ENCODE data around the gene RELL2.
A peak's percentile ranks its signal among the peaks of the same experiment; 100 is the strongest.

RELL2 gene

DNA sequence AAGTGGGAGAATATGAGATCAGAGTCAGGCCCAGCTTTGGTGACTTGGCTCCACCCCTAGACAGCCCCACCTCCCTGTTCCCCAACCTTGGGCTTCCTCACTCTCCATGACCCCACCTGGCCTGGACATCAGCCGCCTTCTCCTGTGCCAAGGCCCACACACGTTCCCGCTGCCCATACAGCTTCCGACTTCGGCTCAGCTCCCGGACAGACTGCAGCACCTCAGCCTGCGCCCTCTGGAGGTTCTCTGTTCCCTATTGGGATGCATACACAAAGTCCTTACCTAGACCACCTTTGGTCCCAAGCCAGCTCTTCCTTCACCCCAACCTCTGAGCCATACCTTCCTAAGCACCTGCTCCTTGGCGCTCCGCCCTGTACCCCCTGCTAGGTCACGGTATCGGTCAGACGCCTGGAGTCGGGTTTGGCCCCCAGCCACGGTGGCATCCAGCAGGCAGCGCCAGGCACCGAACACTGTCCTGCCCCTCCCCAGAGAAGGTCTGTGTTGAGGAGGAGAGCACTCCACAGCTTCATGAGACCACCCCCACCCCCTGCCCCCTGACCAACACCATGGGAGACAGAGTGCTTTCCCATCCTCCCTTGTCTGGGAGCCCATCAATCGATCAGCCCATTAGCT, 12.4 kb downstream of the RELL2 start:
- DNase-seq (ENCODE audit: low read depth in 1 of 2, low spot score in 1 of 2) = no peak

DNA sequence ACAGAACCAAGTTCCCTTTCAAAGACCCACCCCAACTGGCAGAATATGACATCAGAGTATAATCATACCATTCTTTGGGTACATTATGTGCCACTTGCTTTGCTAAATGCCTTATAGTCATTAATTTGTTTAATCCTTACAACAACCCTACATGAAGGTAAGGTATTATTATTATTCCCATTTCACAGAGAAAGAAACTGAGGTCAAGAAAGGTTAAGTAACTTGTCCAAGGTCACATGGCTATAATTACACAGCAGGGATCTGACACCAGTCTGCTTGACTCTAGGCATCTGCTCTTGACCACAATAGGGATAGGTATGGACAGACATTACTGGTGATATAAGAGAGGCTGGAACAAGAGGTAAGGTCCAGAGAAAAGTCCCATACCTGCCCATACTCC, 13.2 kb downstream of the RELL2 start:
- no peak for DNase-seq (ENCODE audit: low read depth in 1 of 2, low spot score in 1 of 2)

DNA sequence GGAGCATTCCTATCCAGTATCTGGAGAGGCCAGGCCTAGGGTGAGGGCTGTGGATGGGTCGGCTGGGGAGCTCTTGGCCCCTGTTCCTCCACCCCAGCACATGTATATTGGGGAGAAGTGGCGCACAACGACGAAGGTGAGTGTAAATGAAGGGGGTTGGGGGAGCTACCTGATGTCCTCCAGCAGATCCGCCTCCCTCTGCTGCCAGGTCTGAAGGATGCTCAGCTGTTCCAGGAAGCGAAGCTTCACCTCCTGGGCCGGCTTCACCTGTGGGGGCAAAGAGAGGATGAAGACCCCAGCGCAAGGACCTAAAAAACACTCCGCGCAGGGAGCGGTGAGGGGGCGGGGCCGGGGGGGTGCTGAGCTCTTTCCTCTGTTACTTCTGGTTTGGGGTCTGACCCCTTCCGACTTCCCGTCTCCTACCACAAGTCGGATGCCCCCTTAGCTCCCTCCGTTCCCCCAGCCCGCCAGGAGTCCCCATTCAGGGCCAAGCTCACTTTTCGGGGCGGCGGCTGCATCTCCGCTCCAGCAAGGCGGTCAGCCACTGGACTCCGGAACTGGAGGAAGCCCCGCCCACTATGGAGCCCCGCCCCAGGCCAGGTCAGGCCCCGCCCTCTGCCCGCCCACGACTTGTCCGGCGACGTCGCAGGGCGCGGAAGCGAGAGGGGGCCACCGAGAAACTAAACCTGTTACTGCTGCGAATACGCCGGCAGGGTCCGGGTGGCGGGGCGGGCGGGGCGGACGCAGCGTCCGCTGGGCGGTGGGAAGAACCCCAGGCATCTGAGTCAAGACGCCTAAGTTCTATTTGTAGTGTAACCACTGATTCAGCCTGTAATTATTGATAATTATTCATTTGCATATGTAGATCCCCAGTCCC, 14.3 kb downstream of the RELL2 start, which contains the start of gene FCHSD1:
TSS of gene FCHSD1 (minus strand) at position 568 of the 877 bp plus-strand sequence. CDS start at position 518, 50 bp downstream.
- DNase-seq (ENCODE audit: low read depth in 1 of 2, low spot score in 1 of 2) = peak; percentile 65 to 73

DNA sequence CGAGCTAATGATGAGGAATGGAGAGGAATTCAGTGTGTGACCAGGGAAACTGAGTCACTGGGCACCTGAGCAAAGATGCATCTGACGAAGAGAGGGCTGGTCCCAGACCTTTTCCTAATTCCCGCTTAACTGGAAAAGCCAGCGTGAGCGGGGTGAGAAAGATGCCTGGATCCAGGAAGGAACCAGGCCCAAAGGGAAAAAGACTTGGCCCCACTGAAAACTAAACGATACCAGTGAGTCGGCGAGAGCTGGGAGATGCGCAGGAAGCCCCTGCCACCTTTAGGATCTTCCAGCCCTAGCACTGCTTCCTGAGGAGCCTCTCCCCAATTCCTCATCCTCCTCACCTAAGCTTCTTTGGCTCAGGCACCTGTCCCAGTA, 14.9 kb downstream of the RELL2 start:
- DNase-seq (ENCODE audit: low read depth in 1 of 2, low spot score in 1 of 2) = no peak

DNA sequence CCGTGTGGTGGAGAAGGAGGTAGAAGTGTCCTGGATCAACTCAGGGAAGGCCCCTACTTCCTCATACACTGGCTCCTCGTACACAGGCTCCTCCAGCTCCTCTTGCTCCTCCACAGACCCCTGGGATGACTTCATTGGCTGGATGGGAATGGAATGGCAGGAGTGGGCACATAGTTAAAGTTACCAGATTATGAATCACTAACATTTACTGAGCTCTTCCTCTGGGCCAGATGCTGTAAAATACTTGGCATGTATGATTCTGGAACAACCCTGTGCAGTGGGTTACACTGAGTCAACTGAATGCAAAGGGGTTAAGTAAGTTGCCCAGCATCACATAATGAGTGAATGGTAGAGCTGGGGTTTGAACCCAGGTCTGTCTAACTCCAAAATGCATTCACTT, 17.5 kb downstream of the RELL2 start:
- DNase-seq (ENCODE audit: low read depth in 1 of 2, low spot score in 1 of 2) = no peak

DNA sequence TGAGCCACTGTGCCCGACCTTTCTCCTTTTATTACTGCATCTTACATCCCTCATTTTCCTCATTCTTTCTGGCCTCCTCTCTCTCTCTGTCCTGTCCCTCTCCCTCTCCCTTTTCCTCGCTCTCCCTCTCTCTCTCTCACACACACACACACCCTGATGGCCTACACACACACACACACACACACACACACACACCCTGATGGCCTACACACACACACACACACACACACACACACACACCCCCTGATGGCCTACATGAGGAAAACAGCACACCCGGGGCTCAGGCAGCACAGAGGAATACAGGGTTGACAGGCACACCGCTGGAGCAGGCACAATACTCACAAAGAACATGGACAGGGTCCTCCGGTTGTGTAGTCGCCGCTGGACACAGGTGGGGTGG, 18.2 kb downstream of the RELL2 start:
- DNase-seq (ENCODE audit: low read depth in 1 of 2, low spot score in 1 of 2) = no peak

DNA sequence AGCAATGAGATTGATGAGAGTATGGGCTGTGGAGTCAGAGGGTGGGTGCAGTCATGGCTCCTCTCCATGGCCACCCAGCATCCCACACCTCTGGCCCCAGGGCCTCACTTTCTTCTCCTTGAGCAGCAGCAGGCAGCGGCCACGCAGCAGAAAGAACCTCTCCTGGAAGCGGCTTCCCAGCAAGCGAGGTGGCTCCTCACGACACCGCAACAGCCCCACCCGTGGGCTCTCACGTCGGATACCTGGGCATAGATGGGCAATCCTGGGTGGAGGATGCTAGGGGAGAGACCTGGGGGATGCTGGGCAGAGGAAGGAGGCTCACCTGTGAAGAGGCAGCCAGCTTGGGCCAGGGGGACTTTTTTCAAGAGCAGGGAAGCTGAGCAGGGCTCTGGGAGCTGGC, 19.6 kb downstream of the RELL2 start:
- no peak for DNase-seq (ENCODE audit: low read depth in 1 of 2, low spot score in 1 of 2)

DNA sequence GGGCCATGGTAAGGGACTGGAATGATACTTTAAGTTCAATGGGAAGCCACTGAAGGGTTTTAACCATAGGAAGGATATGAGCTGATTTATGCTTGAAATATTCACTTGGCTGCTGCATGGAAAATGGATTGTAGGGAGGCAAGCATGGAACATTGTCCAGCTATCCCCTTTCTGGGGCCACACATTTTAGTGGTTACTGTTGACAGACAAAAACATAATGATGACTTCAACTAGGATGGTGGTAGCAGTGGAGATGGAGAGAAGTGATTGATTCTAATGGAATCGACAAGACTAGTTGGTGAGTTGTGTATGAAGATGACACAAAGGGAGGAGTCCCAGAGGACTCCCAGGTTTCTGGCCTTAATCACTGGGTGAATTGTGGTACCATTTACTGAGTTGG, 20.6 kb downstream of the RELL2 start:
- DNase-seq (ENCODE audit: low read depth in 1 of 2, low spot score in 1 of 2) = no peak

DNA sequence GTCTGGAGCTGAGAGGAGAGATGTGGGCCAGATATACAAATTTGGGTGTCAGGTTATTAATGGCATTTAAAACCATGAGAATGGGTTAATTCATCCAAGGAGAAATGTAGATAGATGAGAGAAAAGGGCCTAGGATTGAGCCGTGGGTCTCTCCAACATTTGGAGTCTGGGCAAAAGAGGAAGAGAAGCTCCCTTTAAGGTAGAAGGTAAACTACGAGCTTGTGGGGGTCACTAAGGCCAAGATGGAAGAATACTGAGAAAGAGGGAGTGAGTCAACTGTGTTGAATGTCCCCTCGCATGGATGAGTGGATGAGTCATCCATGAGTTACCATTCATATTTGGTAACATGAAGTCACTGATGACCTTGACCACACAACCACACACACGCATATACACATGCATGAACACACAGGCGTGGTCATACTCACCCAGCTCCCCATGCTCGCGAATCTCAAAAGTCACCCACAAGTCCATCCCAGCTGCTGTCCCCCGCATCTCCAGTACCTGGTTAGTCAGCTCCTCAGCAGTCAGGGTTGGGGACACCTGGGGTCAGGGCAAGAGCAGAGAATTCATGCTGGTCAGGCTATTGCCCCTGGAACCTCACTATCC, 21.2 kb downstream of the RELL2 start:
- DNase-seq (ENCODE audit: low read depth in 1 of 2, low spot score in 1 of 2) = no peak

DNA sequence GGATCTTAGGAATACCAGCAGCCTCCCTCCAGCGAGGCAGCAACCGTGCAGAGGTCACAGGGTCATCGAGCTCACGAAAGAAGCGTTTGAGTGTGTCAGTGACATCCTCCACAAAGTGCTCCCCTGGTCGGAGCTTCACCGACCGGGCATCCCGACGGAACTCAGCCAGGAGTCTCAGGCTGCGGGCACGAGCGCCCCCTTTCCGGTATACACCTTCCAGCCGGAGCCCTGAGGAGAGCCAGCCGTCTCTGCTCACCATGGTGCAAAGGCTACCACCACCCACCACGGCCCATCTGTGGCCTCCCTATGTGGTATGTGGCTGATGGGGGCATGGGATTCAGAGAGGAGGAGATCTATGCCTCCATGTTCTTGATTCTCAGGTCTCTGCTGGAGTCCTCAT, 25.2 kb downstream of the RELL2 start:
- DNase-seq (ENCODE audit: low read depth in 1 of 2, low spot score in 1 of 2) = no peak

DNA sequence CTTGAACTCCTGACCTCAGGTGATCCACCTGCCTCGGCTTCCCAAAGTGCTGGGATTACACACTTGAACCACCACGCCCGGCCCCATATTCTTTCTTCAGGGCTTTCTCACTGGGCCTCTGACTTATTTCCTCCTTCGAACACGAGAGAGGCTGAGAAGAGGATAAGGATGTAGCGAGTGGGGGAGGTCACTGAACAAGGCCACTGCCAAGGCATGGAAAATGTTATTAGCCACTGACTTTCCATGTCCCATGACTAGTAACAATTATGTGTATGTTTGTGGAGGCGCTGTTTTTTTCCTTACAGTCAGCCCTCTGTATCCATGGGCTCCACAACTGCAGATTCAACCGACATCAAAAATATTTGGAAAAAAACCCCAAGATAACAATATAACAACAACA, 26.7 kb downstream of the RELL2 start:
- DNase-seq (ENCODE audit: low read depth in 1 of 2, low spot score in 1 of 2) = no peak

DNA sequence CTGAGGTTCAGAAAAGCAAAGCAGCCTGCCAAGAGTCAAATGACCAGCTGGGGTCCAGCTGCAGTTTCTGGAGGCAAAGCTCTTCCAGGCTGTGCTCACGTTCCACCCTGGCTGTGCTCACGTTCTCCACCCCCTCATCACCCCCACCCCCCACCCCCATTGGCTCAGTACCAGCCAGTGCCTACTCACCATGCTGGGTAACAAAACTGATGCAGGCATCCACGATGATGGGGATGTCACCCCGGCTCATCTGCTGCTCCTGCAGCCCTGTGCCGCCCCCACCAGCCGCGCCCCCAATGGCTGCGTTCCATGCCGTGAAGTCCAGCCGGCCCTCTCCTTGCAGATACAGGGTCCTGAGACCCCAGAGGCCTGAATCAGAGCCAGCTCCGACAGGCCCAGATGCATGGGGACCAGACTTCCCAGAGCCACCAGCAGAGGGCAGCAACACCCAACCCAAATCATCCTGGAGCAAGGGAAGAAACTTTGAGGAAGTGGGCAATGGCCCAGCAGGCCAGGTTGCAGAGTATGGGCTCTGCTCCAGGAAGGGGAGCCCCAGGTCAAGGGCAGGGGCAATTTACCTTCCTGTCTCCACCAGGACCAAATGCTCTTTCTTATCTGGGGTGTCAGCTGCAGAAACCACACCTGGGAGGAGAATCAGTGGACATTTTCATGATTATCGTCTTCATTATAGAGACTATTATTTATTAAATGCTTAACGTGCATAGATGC, 28.1 kb downstream of the RELL2 start:
- DNase-seq (ENCODE audit: low read depth in 1 of 2, low spot score in 1 of 2) = peak; percentile 50 to 66

DNA sequence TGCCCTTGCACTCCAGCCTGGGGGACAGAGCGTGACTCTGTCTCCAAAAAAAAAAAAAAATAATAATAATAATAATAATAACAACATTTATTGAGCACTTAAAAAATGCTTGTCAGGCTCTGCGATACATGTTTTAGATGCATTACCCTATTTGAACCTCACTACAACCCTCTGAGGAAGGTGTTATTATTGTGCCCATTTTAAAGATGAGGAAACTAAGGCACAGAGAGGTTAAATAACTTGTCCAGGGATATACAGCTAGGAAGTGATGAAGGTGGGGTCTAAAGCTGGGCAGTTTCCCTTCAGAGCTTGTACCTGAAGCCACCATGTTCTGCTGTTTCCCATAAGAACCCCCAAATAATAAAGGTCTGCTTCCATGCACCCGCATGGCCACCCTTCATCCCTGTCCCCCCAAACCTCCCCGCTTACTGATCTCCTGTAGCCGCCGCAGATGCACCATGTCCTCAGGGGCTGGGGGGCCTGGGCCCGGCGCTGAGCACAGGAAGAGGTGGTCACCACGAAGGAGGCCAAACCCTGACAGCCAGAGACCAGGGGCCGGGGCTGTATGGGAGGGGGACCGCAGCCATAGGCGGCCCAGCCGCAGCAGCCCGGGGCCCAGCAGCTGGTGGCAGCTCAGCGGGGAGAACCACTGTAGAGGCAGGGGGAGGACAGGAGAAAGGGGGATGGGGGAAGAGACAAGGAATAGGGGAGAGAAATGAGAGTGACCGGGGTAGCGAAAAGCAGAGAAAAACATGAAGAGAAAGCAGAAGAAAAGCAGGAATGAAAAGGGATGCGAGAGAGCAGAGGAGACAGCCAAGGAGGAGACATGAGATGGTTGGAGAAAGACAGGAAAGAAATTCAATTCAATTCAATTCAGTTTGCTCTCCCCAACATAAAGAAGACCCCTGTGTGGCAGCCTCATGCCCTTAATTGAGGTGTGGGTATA, 29.5 kb downstream of the RELL2 start:
- no peak for DNase-seq (ENCODE audit: low read depth in 1 of 2, low spot score in 1 of 2)

DNA sequence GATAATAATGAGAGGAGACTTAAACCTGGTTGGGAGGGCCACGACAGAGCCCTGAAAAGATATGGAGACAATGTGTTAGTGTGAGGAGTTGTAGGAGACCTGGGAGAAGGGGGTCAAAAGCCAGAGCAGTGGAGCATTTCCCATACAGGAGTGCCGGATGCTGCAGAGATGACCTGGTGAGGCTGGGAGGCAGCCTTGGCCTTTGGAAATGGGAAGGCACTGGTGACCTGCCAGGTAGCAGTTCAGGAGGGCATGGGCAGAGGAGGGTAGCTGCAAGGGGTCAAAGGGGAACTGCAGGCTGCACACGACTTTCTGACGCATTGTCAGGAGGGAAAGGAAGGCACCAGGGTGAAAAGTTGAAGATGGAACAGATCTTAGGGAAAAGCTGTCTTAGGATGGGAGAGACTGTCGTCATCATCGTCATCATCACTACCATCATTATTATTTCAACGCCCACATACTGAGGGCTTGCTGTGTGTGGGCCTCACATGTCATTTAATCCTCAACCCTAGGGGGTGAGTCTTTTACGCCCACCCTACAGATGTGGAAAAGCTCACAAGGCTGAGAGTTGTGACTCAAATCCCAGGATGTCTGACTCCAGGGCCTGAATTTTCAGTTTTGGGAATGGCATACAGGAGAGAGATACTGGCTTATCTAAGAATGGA, 31.9 kb downstream of the RELL2 start:
- no peak for DNase-seq (ENCODE audit: low read depth in 1 of 2, low spot score in 1 of 2)

DNA sequence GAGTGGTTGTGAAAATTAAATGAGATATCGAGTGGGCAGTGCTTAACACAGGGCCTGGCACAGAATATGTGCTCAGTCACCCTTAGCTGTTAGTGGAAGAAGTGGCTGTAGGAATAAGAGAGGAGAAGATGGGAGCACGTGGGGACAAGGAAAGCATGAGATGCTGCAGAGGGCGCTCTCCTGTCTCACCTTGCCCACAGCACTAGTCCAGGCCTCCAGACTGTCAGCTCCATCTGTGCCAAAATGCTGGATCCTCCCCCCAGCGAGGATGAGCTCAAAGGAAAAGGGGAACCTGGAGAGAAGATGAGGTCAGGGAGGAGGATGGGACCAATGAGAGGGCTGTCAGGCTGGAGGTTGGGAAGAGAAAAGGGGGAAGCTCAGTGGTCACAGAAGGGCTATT, 32.7 kb downstream of the RELL2 start:
- DNase-seq (ENCODE audit: low read depth in 1 of 2, low spot score in 1 of 2) = no peak

DNA sequence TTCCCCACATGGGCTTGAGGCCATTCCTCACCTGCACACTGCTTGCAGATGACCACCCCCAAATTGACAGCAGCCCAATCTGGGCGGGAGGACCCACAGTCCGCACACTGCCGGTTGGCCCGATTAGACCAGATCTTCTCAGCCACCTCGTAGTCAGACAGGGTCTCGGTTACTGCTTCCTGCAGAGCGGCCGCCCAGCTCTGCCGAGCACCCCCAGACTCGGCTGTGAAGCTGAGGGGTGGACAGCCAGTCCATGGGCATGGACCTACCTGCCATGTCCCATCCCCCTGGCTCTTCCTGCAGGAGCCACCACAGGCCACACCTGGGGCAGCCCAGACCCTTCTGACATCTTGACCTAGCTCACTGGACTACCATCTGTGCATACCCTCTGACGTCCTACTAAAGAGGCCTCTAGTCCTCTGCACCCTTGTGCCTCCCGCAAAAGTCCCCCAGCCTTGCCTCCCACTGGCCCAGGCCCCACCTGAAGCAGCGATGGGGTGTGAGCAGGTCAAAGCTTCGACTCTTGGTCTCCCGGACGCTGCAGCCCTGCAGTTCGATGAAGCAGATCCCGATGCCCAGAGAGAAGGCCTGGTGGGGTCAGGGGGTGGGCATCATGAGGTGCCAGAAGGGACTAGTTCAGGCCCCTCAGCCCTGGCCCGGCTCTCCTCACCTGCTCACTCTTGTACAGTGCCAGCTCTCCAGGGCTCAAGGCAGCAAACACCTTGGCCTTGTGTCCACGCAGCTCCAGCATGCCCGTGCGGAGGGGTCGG, 35.5 kb downstream of the RELL2 start:
- no peak for DNase-seq (ENCODE audit: low read depth in 1 of 2, low spot score in 1 of 2)

DNA sequence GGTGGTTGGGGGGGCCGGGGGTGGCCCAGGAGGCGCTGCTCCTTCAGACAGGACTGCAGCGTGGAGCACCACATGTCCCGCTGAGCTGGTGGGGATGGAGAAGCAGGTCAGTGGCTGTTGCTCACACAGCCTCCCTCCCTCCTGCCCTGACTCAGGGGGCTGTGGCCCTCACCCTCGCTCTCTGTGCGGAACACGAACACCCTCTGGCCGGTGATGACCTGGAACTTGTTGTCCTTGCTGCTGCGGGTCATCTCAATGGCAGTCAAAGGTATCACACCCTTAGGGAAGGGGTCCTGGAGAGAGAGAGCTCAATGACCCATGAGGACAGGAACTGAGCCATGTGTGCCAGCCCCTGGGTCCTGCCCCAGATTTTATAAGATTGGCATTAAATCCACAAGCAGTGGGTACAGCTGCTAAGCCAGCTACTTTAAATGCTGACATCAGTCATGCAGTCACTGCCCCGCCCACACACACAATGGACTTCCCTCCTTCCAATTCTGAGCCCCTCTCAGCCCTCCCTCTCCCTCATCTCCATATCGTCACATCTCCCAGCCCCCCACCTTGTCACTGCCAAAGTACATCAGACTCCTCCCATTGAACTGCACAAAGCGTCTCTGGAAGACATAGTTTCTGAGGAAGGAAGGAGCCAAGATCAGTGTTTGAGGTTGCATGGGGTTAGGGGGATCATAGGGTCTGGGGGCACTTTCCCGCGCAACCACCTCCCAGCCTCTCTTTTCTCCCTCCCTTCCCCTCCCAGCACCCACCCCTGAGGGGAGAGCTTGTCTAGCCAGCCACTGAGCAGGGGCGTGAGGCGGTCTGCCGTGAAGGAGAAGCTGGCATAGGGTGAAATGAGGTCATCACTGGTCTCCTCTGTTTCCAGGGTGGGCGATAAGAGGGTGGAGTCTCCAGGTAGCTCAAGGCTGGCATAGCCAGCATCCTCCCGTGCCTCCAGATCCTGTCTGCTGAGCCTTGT, 36.3 kb downstream of the RELL2 start:
- no peak for DNase-seq (ENCODE audit: low read depth in 1 of 2, low spot score in 1 of 2)

DNA sequence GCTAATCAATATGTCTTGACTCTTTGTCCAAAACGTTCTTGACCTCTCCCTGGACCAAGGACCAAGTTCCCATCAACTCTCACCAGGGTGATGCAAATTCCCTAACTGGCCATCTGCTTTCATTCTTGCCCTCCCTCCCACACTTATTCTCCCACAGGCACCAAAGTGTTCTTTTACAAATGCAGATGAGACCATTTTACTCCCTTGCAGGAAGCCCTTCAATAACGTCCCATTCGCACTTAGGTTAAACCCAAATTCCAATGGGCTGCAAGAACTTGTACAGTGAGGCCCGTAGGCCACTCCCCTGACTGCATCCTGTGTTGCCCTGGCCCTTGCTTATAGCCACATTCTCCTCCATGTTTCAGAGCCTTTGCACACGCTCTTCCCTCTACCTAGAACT, 38.0 kb downstream of the RELL2 start:
- no peak for DNase-seq (ENCODE audit: low read depth in 1 of 2, low spot score in 1 of 2)
